Activated CD4-positive, alpha-beta T cell treated with anti-CD3 and anti-CD28 coated beads, Interleukin-2, amount 50 U/mL, for 4 hours (primary cell): ENCODE data around the gene NPDC1.

Experiments used
- DNase-seq, 2 experiments: peaks; one replicate each; pipeline ENCODE4 v3.0.0-alpha.2; 2020

The NPDC1 gene

DNA sequence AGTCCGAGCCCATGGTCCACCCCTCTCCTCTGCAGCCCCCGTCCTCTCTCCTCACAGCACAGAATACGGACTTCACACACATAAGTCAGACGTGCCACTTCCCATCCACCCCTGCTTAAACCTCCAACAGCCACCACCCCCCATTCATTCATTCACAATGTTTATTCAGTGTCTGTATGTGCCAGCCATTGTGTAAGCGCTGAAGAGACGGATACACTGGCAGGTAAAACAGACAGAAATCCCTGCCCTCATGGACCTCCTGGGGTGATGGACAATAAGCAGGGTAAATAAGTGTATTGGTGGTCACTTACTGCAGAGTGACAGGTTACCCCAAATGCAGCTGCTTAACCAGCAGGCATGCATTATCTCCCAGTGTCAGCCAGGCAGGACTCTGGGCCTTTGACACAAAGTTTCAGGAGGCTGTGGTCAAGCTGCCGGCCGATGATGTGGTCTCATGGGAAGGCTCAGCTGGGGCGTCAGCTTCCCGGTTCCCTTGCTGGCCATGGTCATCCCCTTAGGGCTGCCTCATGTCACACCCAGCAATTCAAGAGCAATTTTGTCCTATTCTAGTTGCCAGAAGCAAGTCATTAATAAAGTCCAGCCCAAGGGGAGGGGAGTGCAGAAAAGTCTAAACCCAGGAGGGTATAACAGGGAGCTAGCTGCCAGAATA is 55.6 kb downstream of the NPDC1 start:
- no peak for DNase-seq
